ENCODE measurements around the gene BBS12. TPM values are rescaled to one million over a fixed set of nuclear protein-coding genes. Genes with fewer than 3 reads are reported as not detected.
A peak's percentile ranks its signal among the peaks of the same experiment; 100 is the strongest.

BBS12 gene
- polyA plus RNA-seq, 1 donor, result 3.2 TPM

- DNase-seq, result no peak
Measured at GRCh38 chr4:122715221-122715620, 17.3 kb upstream of the BBS12 start.

GRCh38 chr4:122716825-122717448 is 15.6 kb upstream of the BBS12 start:
- no peak for DNase-seq

DNA sequence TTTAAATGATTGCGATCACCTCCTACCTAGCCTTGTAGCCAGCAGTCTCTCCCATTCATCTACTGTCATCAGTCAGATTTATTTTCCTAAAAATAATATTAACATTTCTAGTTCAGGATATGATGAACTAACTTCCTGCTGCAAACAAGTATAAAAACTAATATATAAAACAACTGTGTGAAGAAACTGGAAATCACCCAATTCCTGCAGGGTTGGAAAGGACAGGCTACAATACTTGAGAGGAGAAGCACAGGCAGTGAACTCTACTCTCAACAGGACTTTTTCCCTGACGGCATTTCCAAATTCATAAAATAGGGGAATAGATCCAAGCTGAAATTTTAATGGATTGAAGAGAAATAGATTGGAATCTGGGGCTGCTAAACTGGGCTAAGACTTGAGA is 14.2 kb upstream of the BBS12 start:
- DNase-seq, result peak; percentile 83

GRCh38 chr4:122722256-122722655 is 10.2 kb upstream of the BBS12 start:
- DNase-seq, result no peak

- peak; percentile 10 for DNase-seq
Measured at GRCh38 chr4:122728856-122729255, 3.6 kb upstream of the BBS12 start.

- DNase-seq, result no peak
Measured at GRCh38 chr4:122731676-122732075, 828 bp upstream of the BBS12 start.

DNA sequence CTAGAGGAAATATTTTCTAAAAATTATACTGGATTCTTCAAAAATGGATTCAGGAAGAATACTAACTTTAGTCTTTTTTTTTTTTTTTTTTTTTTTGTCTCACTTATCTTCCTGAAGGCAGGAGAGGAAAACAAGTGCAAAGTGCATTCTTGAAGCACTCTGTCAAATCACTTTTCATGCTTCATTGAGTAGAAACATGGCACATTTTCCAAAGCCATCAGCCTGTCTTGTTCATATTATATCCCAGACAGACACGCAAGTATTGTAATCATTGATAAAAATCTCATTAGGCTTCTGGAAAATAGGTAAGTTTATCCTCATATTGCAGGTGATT is 1.2 kb downstream of the BBS12 start:
- no peak for DNase-seq

- no peak for DNase-seq
Measured at GRCh38 chr4:122739174-122739573, 6.7 kb downstream of the BBS12 start.

- no peak for DNase-seq
Measured at GRCh38 chr4:122742933-122743829, 10.7 kb downstream of the BBS12 start.

DNA sequence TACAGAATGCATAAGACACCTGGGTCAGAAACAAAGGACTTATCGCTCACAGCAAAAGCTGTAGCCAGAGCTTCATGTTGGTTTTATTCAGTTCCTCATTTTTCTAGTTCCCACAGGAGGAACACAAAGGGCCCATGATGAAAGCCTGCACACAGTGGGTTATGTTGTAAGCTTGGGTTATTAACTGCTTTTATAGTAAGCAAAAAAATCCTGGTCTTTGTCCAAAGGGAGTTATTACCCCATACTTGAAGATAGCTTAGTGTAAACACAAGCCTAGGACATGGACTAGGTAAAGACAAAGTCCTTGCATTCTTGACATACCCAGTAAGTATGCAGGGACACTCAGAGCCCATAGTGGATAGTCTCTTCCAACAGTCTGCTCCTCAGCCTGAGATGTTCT is 11.7 kb downstream of the BBS12 start:
- DNase-seq, result no peak

DNA sequence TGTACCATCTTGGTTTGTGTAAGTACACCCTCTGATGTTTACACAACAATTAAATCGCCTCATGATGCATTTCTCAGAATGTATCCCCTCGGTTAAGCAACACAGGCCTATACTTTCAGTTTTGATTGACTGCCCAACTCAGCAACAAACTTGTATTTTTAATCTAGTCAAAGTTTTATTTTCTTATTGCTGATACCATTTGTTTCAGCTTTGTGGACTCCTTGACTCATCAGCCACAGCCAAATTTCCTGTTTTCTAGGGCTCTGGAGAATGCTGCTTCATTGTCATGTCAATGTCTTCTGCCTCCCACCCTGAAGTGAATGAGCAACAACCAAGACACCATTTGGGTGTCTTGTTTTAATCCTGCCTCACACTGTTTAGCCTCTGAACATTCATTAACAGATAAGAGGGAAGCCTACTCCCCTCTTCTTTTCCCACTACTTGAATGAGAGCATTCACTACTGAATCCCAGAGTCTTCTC is 14.0 kb downstream of the BBS12 start:
- DNase-seq, result no peak

GRCh38 chr4:122747068-122747467 is 14.6 kb downstream of the BBS12 start:
- DNase-seq, result no peak

- no peak for DNase-seq
Measured at GRCh38 chr4:122747883-122748282, 15.4 kb downstream of the BBS12 start.

- DNase-seq, result no peak
Measured at GRCh38 chr4:122749704-122750454, 17.4 kb downstream of the BBS12 start.

GRCh38 chr4:122755675-122756074 is 23.2 kb downstream of the BBS12 start:
- DNase-seq, result no peak

DNA sequence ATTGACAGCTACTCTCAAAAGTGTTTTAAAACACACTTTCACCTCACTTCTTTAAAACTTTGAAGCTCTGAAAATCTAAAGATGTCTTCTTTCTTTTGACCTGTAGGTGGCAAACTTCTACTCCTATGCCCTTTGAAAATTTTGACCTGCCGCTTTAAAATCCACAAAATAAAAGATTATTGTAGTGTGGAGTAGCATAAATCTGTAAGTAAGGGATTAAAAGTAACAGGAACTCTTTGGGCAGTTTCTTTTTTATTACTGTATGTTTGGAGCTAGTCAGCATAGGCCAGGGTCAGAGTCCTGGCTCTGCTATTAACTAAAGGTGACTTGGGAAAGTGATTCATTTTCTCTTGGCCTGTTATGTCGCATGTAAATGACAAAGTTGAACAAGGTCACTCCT is 25.5 kb downstream of the BBS12 start:
- DNase-seq, result peak; percentile 38

DNA sequence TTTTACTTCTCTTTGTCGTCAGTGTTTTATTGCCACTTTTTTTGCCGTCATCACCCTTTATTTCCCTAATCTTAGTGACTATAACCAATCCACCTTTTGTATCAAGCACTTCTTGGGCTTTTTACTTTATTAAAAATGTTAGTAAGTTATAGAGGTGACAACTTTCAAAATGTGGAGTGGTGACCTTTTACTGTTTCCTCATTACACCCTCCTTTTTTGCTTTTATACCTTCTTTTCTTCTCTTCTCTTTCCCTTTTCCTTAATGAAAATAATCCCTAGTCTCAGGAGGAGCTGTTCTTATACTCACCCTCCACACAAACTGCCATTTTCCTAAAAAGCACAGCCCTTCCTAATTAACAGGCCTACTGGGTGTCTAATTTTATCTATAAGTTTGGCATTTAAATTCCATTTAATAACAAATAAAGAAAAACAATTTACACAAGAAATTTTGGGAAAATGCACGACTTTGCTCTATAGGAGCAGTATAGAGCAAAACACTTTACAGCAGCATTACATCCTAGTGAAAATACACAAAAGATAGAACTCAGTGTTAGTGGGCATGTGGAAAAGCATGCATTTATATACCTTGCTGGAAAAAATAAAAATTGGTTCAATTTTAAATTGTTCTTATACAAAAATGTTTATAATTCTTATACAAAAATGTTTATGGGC is 27.3 kb downstream of the BBS12 start:
- DNase-seq, result no peak

DNA sequence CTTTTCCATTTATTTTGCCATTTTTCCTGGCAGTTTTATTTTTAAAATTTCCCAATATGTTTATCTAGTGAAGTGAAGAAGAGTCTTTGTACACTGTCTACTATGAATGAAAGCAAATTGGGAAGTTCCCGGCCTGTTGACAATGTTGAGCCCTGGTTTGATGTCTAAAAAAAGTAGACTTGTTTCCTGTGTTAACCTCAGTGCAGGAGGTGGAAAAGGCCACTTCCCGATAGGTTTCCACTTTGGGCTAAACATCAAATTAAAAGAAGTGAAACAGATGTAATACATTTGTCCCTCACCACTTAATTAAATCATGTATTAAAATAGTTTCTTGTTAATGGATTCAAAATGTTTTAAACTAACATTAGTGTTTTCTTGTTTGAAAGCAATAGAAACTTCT is 30.0 kb downstream of the BBS12 start:
- no peak for DNase-seq

- DNase-seq, result no peak
Measured at GRCh38 chr4:122762966-122763716, 30.6 kb downstream of the BBS12 start.

GRCh38 chr4:122764071-122764820 is 31.7 kb downstream of the BBS12 start:
- DNase-seq, result no peak

DNA sequence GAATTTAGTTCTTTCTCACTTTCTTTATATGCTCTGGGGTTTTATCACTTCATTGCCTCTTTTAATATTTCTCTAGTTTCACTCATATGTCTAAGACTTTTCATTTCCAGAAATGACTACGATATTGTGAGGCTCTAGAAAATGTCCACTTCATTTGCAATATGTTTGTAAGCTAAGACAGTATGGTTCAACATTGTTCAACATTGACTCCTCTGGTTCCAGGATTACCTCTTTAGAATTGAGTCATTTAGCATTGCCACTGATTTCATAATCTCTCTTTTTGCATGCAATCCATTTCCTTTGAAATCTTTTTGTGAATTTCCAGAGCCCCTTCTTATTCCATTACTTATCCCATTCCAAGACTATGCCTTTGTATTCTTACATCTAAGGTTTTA is 32.3 kb downstream of the BBS12 start:
- DNase-seq, result no peak
